ENCODE data around the gene KSR1.
"Not testable (repeated sequence)": the region's sequence is repeated elsewhere in the genome, so short reads cannot be mapped to it uniquely, and the experiment has no call there.

Gene KSR1

GRCh38 chr17:27646232-27646631, 190.0 kb downstream of the KSR1 start:
- Histone ChIP-seq H3K4me3 (IDR thresholded peaks at IDR 0.05; ENCODE audit: insufficient read depth, low read depth, low read length) (no peak overlapping the region), H3K4me2 (no peak overlapping the region), H3K27ac (no peak overlapping the region), H2AFZ (ENCODE audit: low read depth) (no peak overlapping the region), H3K9ac (no peak overlapping the region), H3K79me2 (ENCODE audit: insufficient read depth, low read depth) (no peaks in the 10 kb centered on the region), H4K20me1 (ENCODE audit: insufficient read depth) (no peaks in the 10 kb centered on the region), H3K36me3 (ENCODE audit: insufficient read depth) (no peaks in the 10 kb centered on the region), H3K27me3 (ENCODE audit: insufficient read depth, low read depth) (peaks cover 3% of the 10 kb centered on the region; the same call in 1 of the 2 replicates), H3K4me1 (ENCODE audit: low read depth, poor library complexity, severe bottlenecking) (no peaks in the 10 kb centered on the region)
- TF ChIP-seq CTCF (conservative IDR thresholded peaks at IDR 0.05; ENCODE audit: low read depth, low read length) = no peak

- Histone ChIP-seq H3K4me2 (no peak overlapping the region), H2AFZ (ENCODE audit: low read depth) (no peak overlapping the region), H3K9ac (no peak overlapping the region), H3K4me1 (ENCODE audit: low read depth, poor library complexity, severe bottlenecking) (no peaks in the 10 kb centered on the region), H3K36me3 (ENCODE audit: insufficient read depth) (no peaks in the 10 kb centered on the region), H3K27ac (no peak overlapping the region), H3K27me3 (ENCODE audit: insufficient read depth, low read depth) (peaks cover 3% of the 10 kb centered on the region; the same call in 1 of the 2 replicates), H4K20me1 (ENCODE audit: insufficient read depth) (no peaks in the 10 kb centered on the region), H3K79me2 (ENCODE audit: insufficient read depth, low read depth) (no peaks in the 10 kb centered on the region), H3K4me3 (IDR thresholded peaks at IDR 0.05; ENCODE audit: insufficient read depth, low read depth, low read length) (no peak overlapping the region)
- TF ChIP-seq CTCF (conservative IDR thresholded peaks at IDR 0.05; ENCODE audit: low read depth, low read length) = no peak
Observed at GRCh38 chr17:27647765-27648164, 191.5 kb downstream of the KSR1 start.

- H3K4me1 ChIP-seq (ENCODE audit: low read depth, poor library complexity, severe bottlenecking); H3K4me3 ChIP-seq (IDR thresholded peaks at IDR 0.05; ENCODE audit: insufficient read depth, low read depth, low read length); H3K27ac ChIP-seq; H3K4me2 ChIP-seq; H3K36me3 ChIP-seq (ENCODE audit: insufficient read depth); H2AFZ ChIP-seq (ENCODE audit: low read depth); H3K9ac ChIP-seq; H3K27me3 ChIP-seq (ENCODE audit: insufficient read depth, low read depth); H4K20me1 ChIP-seq (ENCODE audit: insufficient read depth); H3K79me2 ChIP-seq (ENCODE audit: insufficient read depth, low read depth): not testable (repeated sequence)
Observed at GRCh38 chr17:27649111-27649571, 192.9 kb downstream of the KSR1 start.

GRCh38 chr17:27649929-27650328, 193.7 kb downstream of the KSR1 start:
- Histone ChIP-seq H3K9ac (no peak overlapping the region), H3K27ac (no peak overlapping the region), H2AFZ (ENCODE audit: low read depth) (no peak overlapping the region), H3K27me3 (ENCODE audit: insufficient read depth, low read depth) (peaks cover 3% of the 10 kb centered on the region; the same call in 1 of the 2 replicates), H3K36me3 (ENCODE audit: insufficient read depth) (no peaks in the 10 kb centered on the region), H3K4me1 (ENCODE audit: low read depth, poor library complexity, severe bottlenecking) (peaks cover 3% of the 10 kb centered on the region), H3K79me2 (ENCODE audit: insufficient read depth, low read depth) (no peaks in the 10 kb centered on the region), H3K4me2 (no peak overlapping the region), H3K4me3 (IDR thresholded peaks at IDR 0.05; ENCODE audit: insufficient read depth, low read depth, low read length) (no peak overlapping the region), H4K20me1 (ENCODE audit: insufficient read depth) (no peaks in the 10 kb centered on the region)
- no peak for TF ChIP-seq CTCF (conservative IDR thresholded peaks at IDR 0.05; ENCODE audit: low read depth, low read length)

- H3K36me3 ChIP-seq (ENCODE audit: insufficient read depth) = no peaks in the 10 kb centered on the region
- no peak overlapping the region for H3K4me3 ChIP-seq (IDR thresholded peaks at IDR 0.05; ENCODE audit: insufficient read depth, low read depth, low read length)
- H3K9ac ChIP-seq = no peak overlapping the region
- H3K27ac ChIP-seq = no peak overlapping the region
- H4K20me1 ChIP-seq (ENCODE audit: insufficient read depth) = no peaks in the 10 kb centered on the region
- H3K79me2 ChIP-seq (ENCODE audit: insufficient read depth, low read depth) = no peaks in the 10 kb centered on the region
- no peak overlapping the region for H3K4me2 ChIP-seq
- no peak overlapping the region; the same call in 1 of the 2 replicates for H2AFZ ChIP-seq (ENCODE audit: low read depth)
- H3K4me1 ChIP-seq (ENCODE audit: low read depth, poor library complexity, severe bottlenecking) = peaks cover 3% of the 10 kb centered on the region
- H3K27me3 ChIP-seq (ENCODE audit: insufficient read depth, low read depth) = peaks cover 3% of the 10 kb centered on the region; the same call in 1 of the 2 replicates
- no peak for TF ChIP-seq CTCF (conservative IDR thresholded peaks at IDR 0.05; ENCODE audit: low read depth, low read length)
Observed at GRCh38 chr17:27650836-27651235, 194.6 kb downstream of the KSR1 start.
